Measurements from ENCODE around the gene CCT6B. TPM values are rescaled to one million over a fixed set of nuclear protein-coding genes. Genes with fewer than 3 reads are reported as not detected.

CCT6B gene
- total and polyA plus RNA-seq, 2 of the 13 experiments (the other 11 are each of a cell fraction or from before 2014, with no cell fraction given) = 0.41 to 1.4 TPM

DNA sequence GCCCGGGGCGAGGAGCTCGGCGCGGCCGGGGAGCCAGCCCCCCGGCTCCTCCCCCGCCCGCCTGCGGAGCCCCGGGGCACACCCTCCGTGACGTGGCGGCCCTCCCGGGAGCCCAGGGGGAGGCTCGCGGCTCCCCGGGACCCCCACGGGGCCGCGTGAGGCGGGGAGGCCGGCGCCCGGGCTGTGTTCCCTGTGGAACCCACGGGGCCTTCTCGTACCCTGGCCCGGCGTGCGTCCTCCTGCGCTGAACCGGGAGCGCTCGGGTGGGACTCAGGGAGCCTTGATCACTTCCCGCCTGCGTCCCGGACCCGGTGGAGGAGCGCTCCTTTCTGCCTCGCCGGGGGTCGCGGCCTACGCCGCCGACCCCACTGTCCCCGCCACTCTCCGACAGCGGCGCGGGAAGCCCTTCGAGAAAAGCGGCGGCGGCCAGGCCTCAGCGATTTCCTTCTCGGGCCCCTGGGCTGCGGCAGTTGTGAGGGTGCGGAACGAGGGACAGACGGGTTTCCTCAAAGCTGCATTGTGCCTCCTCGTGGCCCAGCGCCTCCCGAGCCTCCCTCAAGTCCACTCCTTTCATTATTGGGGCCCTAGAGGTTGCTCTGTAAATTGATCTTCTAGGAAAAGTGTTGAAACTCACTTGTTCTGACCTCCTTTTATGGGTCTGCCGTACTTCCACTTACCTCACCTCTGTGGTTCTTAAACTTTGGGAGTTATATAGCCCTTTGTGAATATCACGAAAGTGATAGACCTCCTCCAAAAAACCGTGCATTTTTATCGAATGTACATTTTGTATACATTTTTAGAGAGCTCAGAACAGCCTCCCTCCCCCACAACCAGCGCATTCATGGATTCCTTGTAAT is 19.6 kb upstream of the CCT6B start (continued):
- TF ChIP-seq, protein P1, sequence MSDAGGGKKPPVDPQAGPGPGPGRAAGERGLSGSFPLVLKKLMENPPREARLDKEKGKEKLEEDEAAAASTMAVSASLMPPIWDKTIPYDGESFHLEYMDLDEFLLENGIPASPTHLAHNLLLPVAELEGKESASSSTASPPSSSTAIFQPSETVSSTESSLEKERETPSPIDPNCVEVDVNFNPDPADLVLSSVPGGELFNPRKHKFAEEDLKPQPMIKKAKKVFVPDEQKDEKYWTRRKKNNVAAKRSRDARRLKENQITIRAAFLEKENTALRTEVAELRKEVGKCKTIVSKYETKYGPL (CRISPR knock-in tag; IDR thresholded peaks at IDR 0.05) = no peak; the same call in 1 of the 2 replicates
- TF ChIP-seq TEAD2 (CRISPR knock-in tag; IDR thresholded peaks at IDR 0.05) = no peak
- TF ChIP-seq, protein P2, sequence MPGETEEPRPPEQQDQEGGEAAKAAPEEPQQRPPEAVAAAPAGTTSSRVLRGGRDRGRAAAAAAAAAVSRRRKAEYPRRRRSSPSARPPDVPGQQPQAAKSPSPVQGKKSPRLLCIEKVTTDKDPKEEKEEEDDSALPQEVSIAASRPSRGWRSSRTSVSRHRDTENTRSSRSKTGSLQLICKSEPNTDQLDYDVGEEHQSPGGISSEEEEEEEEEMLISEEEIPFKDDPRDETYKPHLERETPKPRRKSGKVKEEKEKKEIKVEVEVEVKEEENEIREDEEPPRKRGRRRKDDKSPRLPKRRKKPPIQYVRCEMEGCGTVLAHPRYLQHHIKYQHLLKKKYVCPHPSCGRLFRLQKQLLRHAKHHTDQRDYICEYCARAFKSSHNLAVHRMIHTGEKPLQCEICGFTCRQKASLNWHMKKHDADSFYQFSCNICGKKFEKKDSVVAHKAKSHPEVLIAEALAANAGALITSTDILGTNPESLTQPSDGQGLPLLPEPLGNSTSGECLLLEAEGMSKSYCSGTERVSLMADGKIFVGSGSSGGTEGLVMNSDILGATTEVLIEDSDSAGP (CRISPR knock-in tag; IDR thresholded peaks at IDR 0.05; ENCODE audit: borderline replicate concordance) = peak; percentile 97; the same call in 1 of the 2 replicates
- no peak for TF ChIP-seq ZNF282 (IDR thresholded peaks at IDR 0.05; ENCODE audit: partially characterized antibody)
- no peak for TF ChIP-seq NONO (IDR thresholded peaks at IDR 0.05)
- no peak for TF ChIP-seq NONO (CRISPR knock-in tag; conservative IDR thresholded peaks at IDR 0.05)
- TF ChIP-seq, protein P3, sequence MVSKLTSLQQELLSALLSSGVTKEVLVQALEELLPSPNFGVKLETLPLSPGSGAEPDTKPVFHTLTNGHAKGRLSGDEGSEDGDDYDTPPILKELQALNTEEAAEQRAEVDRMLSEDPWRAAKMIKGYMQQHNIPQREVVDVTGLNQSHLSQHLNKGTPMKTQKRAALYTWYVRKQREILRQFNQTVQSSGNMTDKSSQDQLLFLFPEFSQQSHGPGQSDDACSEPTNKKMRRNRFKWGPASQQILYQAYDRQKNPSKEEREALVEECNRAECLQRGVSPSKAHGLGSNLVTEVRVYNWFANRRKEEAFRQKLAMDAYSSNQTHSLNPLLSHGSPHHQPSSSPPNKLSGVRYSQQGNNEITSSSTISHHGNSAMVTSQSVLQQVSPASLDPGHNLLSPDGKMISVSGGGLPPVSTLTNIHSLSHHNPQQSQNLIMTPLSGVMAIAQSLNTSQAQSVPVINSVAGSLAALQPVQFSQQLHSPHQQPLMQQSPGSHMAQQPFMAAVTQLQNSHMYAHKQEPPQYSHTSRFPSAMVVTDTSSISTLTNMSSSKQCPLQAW (CRISPR knock-in tag; IDR thresholded peaks at IDR 0.05) = no peak
- TF ChIP-seq FOXM1 (CRISPR knock-in tag; IDR thresholded peaks at IDR 0.05) = no peak
- TF ChIP-seq SATB2 (CRISPR knock-in tag; IDR thresholded peaks at IDR 0.05) = no peak
- TF ChIP-seq ZNF383 (CRISPR knock-in tag; IDR thresholded peaks at IDR 0.05; ENCODE audit: borderline replicate concordance) = no peak
- peak; percentile 15; the same call in 1 of the 2 replicates for TF ChIP-seq ZNF790 (CRISPR knock-in tag; IDR thresholded peaks at IDR 0.05; ENCODE audit: borderline replicate concordance)
- no peak for TF ChIP-seq ZNF496 (CRISPR knock-in tag; IDR thresholded peaks at IDR 0.05; ENCODE audit: insufficient replicate concordance)
- TF ChIP-seq ZBTB8A (CRISPR knock-in tag; IDR thresholded peaks at IDR 0.05; ENCODE audit: borderline replicate concordance, low read depth) = no peak
- TF ChIP-seq RXRA (CRISPR knock-in tag; IDR thresholded peaks at IDR 0.05) = no peak
- no peak for TF ChIP-seq MZF1 (CRISPR knock-in tag; IDR thresholded peaks at IDR 0.05; ENCODE audit: borderline replicate concordance)
- TF ChIP-seq, protein P4, sequence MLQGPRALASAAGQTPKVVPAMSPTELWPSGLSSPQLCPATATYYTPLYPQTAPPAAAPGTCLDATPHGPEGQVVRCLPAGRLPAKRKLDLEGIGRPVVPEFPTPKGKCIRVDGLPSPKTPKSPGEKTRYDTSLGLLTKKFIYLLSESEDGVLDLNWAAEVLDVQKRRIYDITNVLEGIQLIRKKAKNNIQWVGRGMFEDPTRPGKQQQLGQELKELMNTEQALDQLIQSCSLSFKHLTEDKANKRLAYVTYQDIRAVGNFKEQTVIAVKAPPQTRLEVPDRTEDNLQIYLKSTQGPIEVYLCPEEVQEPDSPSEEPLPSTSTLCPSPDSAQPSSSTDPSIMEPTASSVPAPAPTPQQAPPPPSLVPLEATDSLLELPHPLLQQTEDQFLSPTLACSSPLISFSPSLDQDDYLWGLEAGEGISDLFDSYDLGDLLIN (CRISPR knock-in tag; IDR thresholded peaks at IDR 0.05; ENCODE audit: borderline replicate concordance) = no peak
- no peak for TF ChIP-seq SCMH1 (CRISPR knock-in tag; IDR thresholded peaks at IDR 0.05; ENCODE audit: borderline replicate concordance)
- TF ChIP-seq THAP11 (CRISPR knock-in tag; IDR thresholded peaks at IDR 0.05) = peak; percentile 22; the same call in 1 of the 2 replicates
- peak; percentile 85; the same call in 1 of the 2 replicates for TF ChIP-seq DNMT3B (CRISPR knock-in tag; conservative IDR thresholded peaks at IDR 0.05)
- TF ChIP-seq, protein P5, sequence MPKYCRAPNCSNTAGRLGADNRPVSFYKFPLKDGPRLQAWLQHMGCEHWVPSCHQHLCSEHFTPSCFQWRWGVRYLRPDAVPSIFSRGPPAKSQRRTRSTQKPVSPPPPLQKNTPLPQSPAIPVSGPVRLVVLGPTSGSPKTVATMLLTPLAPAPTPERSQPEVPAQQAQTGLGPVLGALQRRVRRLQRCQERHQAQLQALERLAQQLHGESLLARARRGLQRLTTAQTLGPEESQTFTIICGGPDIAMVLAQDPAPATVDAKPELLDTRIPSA (CRISPR knock-in tag; IDR thresholded peaks at IDR 0.05; ENCODE audit: borderline replicate concordance) = peak; percentile 48
- TF ChIP-seq NR2F6 (IDR thresholded peaks at IDR 0.05) = no peak
- TF ChIP-seq NR2F6 (CRISPR knock-in tag; IDR thresholded peaks at IDR 0.05) = peak; percentile 7; the same call in 1 of the 2 replicates
- no peak for TF ChIP-seq RBAK (CRISPR knock-in tag; IDR thresholded peaks at IDR 0.05)
- no peak for TF ChIP-seq SP140L (CRISPR knock-in tag; IDR thresholded peaks at IDR 0.05; ENCODE audit: borderline replicate concordance)
- peak; percentile 82 for TF ChIP-seq ZNF891 (CRISPR knock-in tag; IDR thresholded peaks at IDR 0.05)
